ENCODE measurements around the gene PHACTR2. TPM values are rescaled to one million over a fixed set of nuclear protein-coding genes. Genes with fewer than 3 reads are reported as not detected.
A peak's percentile ranks its signal among the peaks of the same experiment; 100 is the strongest.

PHACTR2 gene
- total and polyA plus RNA-seq, 10 of the 15 experiments (the other 5 are each of a cell fraction or from before 2014, with no cell fraction given): 1.4 to 19.1 (median 5.3) TPM

GRCh38 chr6:143842902-143843676 lies 165.3 kb downstream of the PHACTR2 start, which contains the start of gene LTV1 (continued):
- TF ChIP-seq NKRF (conservative IDR thresholded peaks at IDR 0.05): peak; percentile 99
- peak; percentile 48 for TF ChIP-seq E4F1 (IDR thresholded peaks at IDR 0.05; ENCODE audit: borderline replicate concordance, partially characterized antibody)
- TF ChIP-seq MXI1 (IDR thresholded peaks at IDR 0.05; ENCODE audit: low read depth, low read length): peak; percentile 98
- peak; percentile 85 for TF ChIP-seq POLR2A (IDR thresholded peaks at IDR 0.05; ENCODE audit: low read depth, low read length)
- TF ChIP-seq NBN (IDR thresholded peaks at IDR 0.05): peak; percentile 67; the same call in 1 of the 2 replicates
- TF ChIP-seq RFX5 (IDR thresholded peaks at IDR 0.05; ENCODE audit: low read depth, low read length): peak; percentile 60; the same call in 1 of the 2 replicates
- peak; percentile 98 for TF ChIP-seq RCOR1 (conservative IDR thresholded peaks at IDR 0.05; ENCODE audit: low read depth, low read length)
- peak; percentile 82; the same call in 1 of the 2 replicates for TF ChIP-seq ATF2 (IDR thresholded peaks at IDR 0.05; ENCODE audit: low read length)
- TF ChIP-seq ETV6 (conservative IDR thresholded peaks at IDR 0.05 in 1 of 2, IDR thresholded peaks at IDR 0.05 in 1 of 2; ENCODE audit: borderline replicate concordance in 1 of 2, low read depth in 1 of 2): no peak
- TF ChIP-seq BCL11A (IDR thresholded peaks at IDR 0.05; ENCODE audit: low read depth, low read length): no peak
- TF ChIP-seq TCF12 (IDR thresholded peaks at IDR 0.05; ENCODE audit: low read depth, low read length): no peak
- peak in 1 of 2 experiments; percentile 25; a peak in 1 of 3 replicates for TF ChIP-seq EGR1 (IDR thresholded peaks at IDR 0.05; ENCODE audit: borderline replicate concordance in 1 of 2, low read depth in 2 of 2, low read length in 2 of 2)
- TF ChIP-seq USF2 (IDR thresholded peaks at IDR 0.05; ENCODE audit: borderline replicate concordance, low read depth, low read length): no peak
- peak; percentile 99 for TF ChIP-seq CHD2 (IDR thresholded peaks at IDR 0.05; ENCODE audit: borderline replicate concordance, low read depth, low read length)
- TF ChIP-seq BMI1 (IDR thresholded peaks at IDR 0.05; ENCODE audit: borderline replicate concordance): peak; percentile 84
- peak; percentile 80; the same call in 1 of the 2 replicates for TF ChIP-seq GATAD2B (conservative IDR thresholded peaks at IDR 0.05; ENCODE audit: low read depth)
- TF ChIP-seq IKZF1 (conservative IDR thresholded peaks at IDR 0.05): peak; percentile 82
- peak; percentile 52 for TF ChIP-seq FOXK2 (IDR thresholded peaks at IDR 0.05)
- peak; percentile 78 for TF ChIP-seq IRF5 (IDR thresholded peaks at IDR 0.05; ENCODE audit: borderline replicate concordance)
